SK-N-SH (cell line): ENCODE data around the gene TCIRG1. TPM values are rescaled to one million over a fixed set of nuclear protein-coding genes. Genes with fewer than 3 reads are reported as not detected.
A peak's percentile ranks its signal among the peaks of the same experiment; 100 is the strongest.

Experiments used
- CTCF ChIA-PET: fragments of 300-600, 350-600 bp; formaldehyde crosslinking; extraction: SDS; loops from one replicate; lab custom pipeline; 2021; lab: Yijun Ruan, JAX
- POLR2A ChIA-PET: fragments of 350-600 bp; sonication (Branson Sonifier 250); formaldehyde crosslinking; extraction: SDS; loops from one replicate; lab custom pipeline; 2020; ENCODE audit warnings: antibody characterized with exemption, inconsistent platforms; lab: Yijun Ruan, JAX
- DNase-seq: peaks from one replicate; pipeline ENCODE4 v3.0.0; 2012
- H2AFZ ChIP-seq: fragments of 200-600 bp; sonication (generic); 2 replicates; pipeline ENCODE4 v1.8.1; 2016; ENCODE audit warnings: antibody characterized with exemption, mild to moderate bottlenecking, low read depth
- H3F3A ChIP-seq: fragments of 200-600 bp; sonication (generic); replicated peaks from 2 replicates; pipeline ENCODE3; 2016; ENCODE audit warnings: antibody characterized with exemption, mild to moderate bottlenecking; ENCODE audit not compliant: insufficient read depth
- H3K27ac ChIP-seq, 2 experiments: fragments of 200-500 bp in 1 of 2; fragments of 200-600 bp in 1 of 2; sonication (Bioruptor generic) in 1 of 2; sonication (generic), shearing (Covaris generic) in 1 of 2; 2 replicates each; pipeline versions ENCODE4 v1.5.1 to v1.6.1; 2014 to 2016; ENCODE audit warnings: low read depth in 2 of 2, inconsistent platforms in 1 of 2, low read length in 1 of 2, mild to moderate bottlenecking in 1 of 2, mixed read lengths in 1 of 2
- H3K27me3 ChIP-seq: fragments of 200-600 bp; sonication (generic), shearing (Covaris generic); 2 replicates; pipeline ENCODE4 v1.6.1; 2016; ENCODE audit warnings: mixed run types; ENCODE audit not compliant: insufficient read depth
- H3K36me3 ChIP-seq, 2 experiments: fragments of 200-500 bp in 1 of 2; fragments of 200-600 bp in 1 of 2; sonication (Bioruptor generic) in 1 of 2; sonication (generic) in 1 of 2; replicated peaks in 1 of 2; 2 replicates each; pipeline versions ENCODE3 to v1.5.1; 2014 to 2016; ENCODE audit warnings: low read length in 1 of 2, mild to moderate bottlenecking in 1 of 2; ENCODE audit not compliant: insufficient read depth in 2 of 2, control insufficient read depth in 1 of 2
- H3K4me1 ChIP-seq, 2 experiments: fragments of 200-500 bp in 1 of 2; fragments of 200-600 bp in 1 of 2; sonication (Bioruptor generic) in 1 of 2; sonication (generic), shearing (Covaris generic) in 1 of 2; 2 replicates each; pipeline versions ENCODE4 v1.5.1 to v1.6.1; 2014 to 2016; ENCODE audit warnings: low read depth in 1 of 2, low read length in 1 of 2, mixed run types in 1 of 2; ENCODE audit not compliant: insufficient read depth in 2 of 2, control insufficient read depth in 1 of 2
- H3K4me2 ChIP-seq: fragments of 200-600 bp; sonication (generic), shearing (Covaris generic); 2 replicates; pipeline ENCODE4 v1.6.1; 2017; ENCODE audit warnings: mixed run types
- H3K4me3 ChIP-seq, 2 experiments: fragments of 200-500 bp in 1 of 2; fragments of 200-600 bp in 1 of 2; sonication (Bioruptor generic) in 1 of 2; sonication (generic), shearing (Covaris generic) in 1 of 2; 2 replicates each; pipeline versions ENCODE4 v1.5.1 to v1.8.1; 2014 to 2016; ENCODE audit warnings: low read depth in 2 of 2, inconsistent platforms in 1 of 2, low read length in 1 of 2, mild to moderate bottlenecking in 1 of 2, mixed read lengths in 1 of 2, moderate library complexity in 1 of 2
- H3K79me2 ChIP-seq: fragments of 200-600 bp; sonication (generic); 2 replicates; pipeline ENCODE4 v1.8.1; 2017; ENCODE audit warnings: mild to moderate bottlenecking; ENCODE audit not compliant: insufficient read depth
- H3K9ac ChIP-seq: fragments of 200-600 bp; sonication (generic); 2 replicates; pipeline ENCODE4 v1.6.1; 2017; ENCODE audit warnings: mixed run types
- H3K9me2 ChIP-seq: fragments of 200-600 bp; sonication (generic); 2 replicates; pipeline ENCODE4 v1.6.1; 2017; ENCODE audit warnings: mixed run types
- H3K9me3 ChIP-seq: fragments of 200-600 bp; sonication (generic); 2 replicates; pipeline ENCODE4 v1.6.1; 2017; ENCODE audit warnings: mixed run types, mild to moderate bottlenecking, moderate library complexity
- H4K20me1 ChIP-seq: fragments of 200-600 bp; sonication (generic); 2 replicates; pipeline ENCODE4 v1.6.1; 2017; ENCODE audit warnings: mild to moderate bottlenecking, mixed run types; ENCODE audit not compliant: insufficient read depth
- CHD2 ChIP-seq: fragments of 150-350 bp; IDR thresholded peaks from 2 replicates; pipeline ENCODE4 v1.6.1; 2018; ENCODE audit warnings: low read length; ENCODE audit not compliant: partially characterized antibody
- EZH2phosphoT487 ChIP-seq: fragments of 200-600 bp; sonication (generic); IDR thresholded peaks from 2 replicates; pipeline ENCODE4 v1.6.1; 2017; ENCODE audit warnings: low read depth, mixed run types, mild to moderate bottlenecking, antibody characterized with exemption, moderate library complexity, borderline replicate concordance
- FOSL2 ChIP-seq: IDR thresholded peaks from 2 replicates; pipeline ENCODE4 v1.4.0; 2012; ENCODE audit warnings: low read depth, mild to moderate bottlenecking, moderate library complexity, borderline replicate concordance
- FOXM1 ChIP-seq: IDR thresholded peaks from 2 replicates; pipeline ENCODE4 v1.4.0; 2012; ENCODE audit warnings: low read depth, mild to moderate bottlenecking
- GABPA ChIP-seq: IDR thresholded peaks from 2 replicates; pipeline ENCODE4 v1.4.0; 2012; ENCODE audit warnings: low read depth, mild to moderate bottlenecking
- GATA2 ChIP-seq: sonication (generic); formaldehyde crosslinking; IDR thresholded peaks from 2 replicates; pipeline ENCODE4 v1.5.0; 2020; ENCODE audit warnings: mild to moderate bottlenecking, missing genetic modification reagents
- MEF2A ChIP-seq: IDR thresholded peaks from 2 replicates; pipeline ENCODE4 v1.4.0; 2012; ENCODE audit warnings: low read depth, borderline replicate concordance
- MXI1 ChIP-seq: IDR thresholded peaks from 2 replicates; pipeline ENCODE4 v1.6.1; 2012; ENCODE audit warnings: mild to moderate bottlenecking, low read depth, low read length, improper control_type of control experiment
- NFIC ChIP-seq: IDR thresholded peaks from 2 replicates; pipeline ENCODE4 v1.4.0; 2012; ENCODE audit warnings: borderline replicate concordance
- NRF1 ChIP-seq: IDR thresholded peaks from 2 replicates; pipeline ENCODE4 v1.6.1; 2012; ENCODE audit warnings: low read depth, mild to moderate bottlenecking, low read length
- POLR2AphosphoS5 ChIP-seq: IDR thresholded peaks from 2 replicates; pipeline ENCODE4 v1.6.1; 2012; ENCODE audit warnings: low read depth, low read length
- RAD21 ChIP-seq: IDR thresholded peaks from 2 replicates; pipeline ENCODE4 v1.6.1; 2012; ENCODE audit warnings: mild to moderate bottlenecking, low read length
- RFX5 ChIP-seq: IDR thresholded peaks from 2 replicates; pipeline ENCODE4 v1.6.1; 2012; ENCODE audit warnings: mild to moderate bottlenecking, improper control_type of control experiment, low read length
- TAF1 ChIP-seq: IDR thresholded peaks from 2 replicates; pipeline ENCODE4 v1.6.1; 2012; ENCODE audit warnings: low read depth, mild to moderate bottlenecking, low read length, moderate library complexity, borderline replicate concordance
- TCF12 ChIP-seq: IDR thresholded peaks from 2 replicates; pipeline ENCODE4 v1.4.0; 2012
- YY1 ChIP-seq: IDR thresholded peaks from 2 replicates; pipeline ENCODE4 v1.4.0; 2012; ENCODE audit warnings: low read depth, mild to moderate bottlenecking
- WGBS: methylation state at CpG from one replicate; pipeline ENCODE4 v1.1.6; 2017; ENCODE audit warnings: low lambda C conversion rate; 5-methylcytosine and 5-hydroxymethylcytosine counted together
- polyA plus RNA-seq, 3 experiments: library from polyadenylated mRNA; depleted of rRNA; stranded (reverse); fragments of >200 nt; gene quantifications; 2 replicates each; pipeline ENCODE4 v1.2.3, GENCODE V29; 2012
- TF ChIP-seq, protein P1 (sequence below): fragments of 150-350 bp; IDR thresholded peaks from 2 replicates; pipeline ENCODE4 v1.6.1; 2016; ENCODE audit warnings: mild to moderate bottlenecking, low read depth, low read length
- TF ChIP-seq, protein P2 (sequence below): IDR thresholded peaks from 2 replicates; pipeline ENCODE4 v1.4.0; 2012; ENCODE audit warnings: low read depth, borderline replicate concordance
- TF ChIP-seq, protein P3 (sequence below): IDR thresholded peaks from 2 replicates; pipeline ENCODE4 v1.6.1; 2012; ENCODE audit warnings: mild to moderate bottlenecking, low read depth, low read length, moderate library complexity
- TF ChIP-seq, protein P4 (sequence below): fragments of 200-600 bp; sonication (generic); IDR thresholded peaks from 2 replicates; pipeline ENCODE4 v1.6.1; 2017; ENCODE audit warnings: antibody characterized with exemption, mild to moderate bottlenecking, moderate library complexity
- TF ChIP-seq, protein P5 (sequence below): IDR thresholded peaks from 2 replicates; pipeline ENCODE4 v1.4.0; 2012; ENCODE audit warnings: low read depth, borderline replicate concordance
- TF ChIP-seq, protein P6 (sequence below): IDR thresholded peaks from 2 replicates; pipeline ENCODE4; 2012

The TCIRG1 gene
- polyA plus RNA-seq, 1 of the 3 experiments (the other 2 are of a cell fraction) = 0.58 TPM

DNA sequence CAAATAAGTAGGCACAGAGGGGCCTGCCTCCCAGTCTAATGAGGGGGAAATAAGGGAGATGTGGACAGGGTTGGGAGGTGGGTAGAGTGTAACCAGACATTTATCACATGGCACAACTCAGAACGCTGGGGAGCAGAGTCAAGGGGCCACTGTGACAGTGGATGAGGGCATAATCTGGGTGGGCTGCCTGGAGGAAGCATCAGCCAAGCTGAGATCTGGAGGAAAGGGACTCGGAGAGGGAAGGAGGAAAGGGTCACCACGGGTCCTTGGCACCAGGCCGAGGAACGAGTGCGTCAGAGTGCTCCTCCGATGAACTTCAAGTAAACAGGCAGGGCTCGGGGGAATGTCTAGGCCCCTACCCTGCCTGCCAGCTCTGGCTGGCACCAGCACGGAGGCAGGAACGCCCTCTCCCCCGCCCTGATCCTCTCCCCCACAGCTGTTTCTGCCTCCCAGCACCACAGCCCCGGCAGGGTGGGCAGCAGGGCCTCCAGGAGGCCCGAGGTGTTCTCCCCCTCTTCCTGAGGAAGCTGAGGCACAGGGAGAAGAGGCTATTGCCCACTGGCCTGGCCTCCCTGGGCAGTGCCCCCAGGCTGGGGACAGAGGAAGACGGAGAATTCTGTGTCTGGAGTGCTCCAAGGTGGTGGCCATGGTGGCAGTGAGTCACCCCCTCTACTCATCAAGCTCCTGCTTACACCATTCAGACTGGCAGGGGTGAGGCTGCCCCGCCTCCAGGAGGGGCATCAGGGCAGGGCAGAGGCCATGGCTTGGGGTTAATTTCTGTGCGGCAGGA lies 24.5 kb upstream of the TCIRG1 start:
- WGBS = 32% methylated on average over 13 of the region's 16 CpGs
- Histone ChIP-seq H3K9ac (peak overlapping the region; percentile 76), H3K9me3 (no peaks in the 10 kb centered on the region), H3K9me2 (no peaks in the 10 kb centered on the region), H3K36me3 (no peaks in the 10 kb centered on the region), H3K4me3 (no peak overlapping the region), H3K4me1 (peaks cover 39 to 44% of the 10 kb centered on the region in 2 experiments; a peak in 3 of 4 replicates), H3K27ac (peak overlapping the region; percentile 80 to 96; a peak in 3 of 4 replicates), H3K27me3 (no peaks in the 10 kb centered on the region), H3K4me2 (peak overlapping the region; percentile 64), H3F3A (peaks cover 15% of the 10 kb centered on the region), H4K20me1 (no peaks in the 10 kb centered on the region), H2AFZ (no peak overlapping the region), H3K79me2 (peaks cover 18% of the 10 kb centered on the region)
- ChIA-PET POLR2A (no interaction called here), CTCF (interaction anchor here (0.9 to 1.4 kb wide), 4 partner anchors 82 to 197 kb away, joined by 3 read pairs; no protein-coding TSS in a partner anchor)
- DNase-seq = no peak
- TF ChIP-seq CHD2 (no peak), RAD21 (no peak), FOXM1 (no peak), MEF2A (no peak), GABPA (no peak), TCF12 (0 out of 2 replicates have a peak, but pooled peaks have one; percentile 14), NRF1 (no peak), EZH2phosphoT487 (no peak), MXI1 (no peak), GATA2 (CRISPR knock-in tag) (no peak), NFIC (peak; percentile 31; the same call in 1 of the 2 replicates), FOSL2 (peak; percentile 43; the same call in 1 of the 2 replicates), YY1 (no peak), TAF1 (no peak), RFX5 (no peak), POLR2AphosphoS5 (no peak)
- TF ChIP-seq, protein P1, sequence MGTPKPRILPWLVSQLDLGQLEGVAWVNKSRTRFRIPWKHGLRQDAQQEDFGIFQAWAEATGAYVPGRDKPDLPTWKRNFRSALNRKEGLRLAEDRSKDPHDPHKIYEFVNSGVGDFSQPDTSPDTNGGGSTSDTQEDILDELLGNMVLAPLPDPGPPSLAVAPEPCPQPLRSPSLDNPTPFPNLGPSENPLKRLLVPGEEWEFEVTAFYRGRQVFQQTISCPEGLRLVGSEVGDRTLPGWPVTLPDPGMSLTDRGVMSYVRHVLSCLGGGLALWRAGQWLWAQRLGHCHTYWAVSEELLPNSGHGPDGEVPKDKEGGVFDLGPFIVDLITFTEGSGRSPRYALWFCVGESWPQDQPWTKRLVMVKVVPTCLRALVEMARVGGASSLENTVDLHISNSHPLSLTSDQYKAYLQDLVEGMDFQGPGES = no peak
- TF ChIP-seq, protein P2, sequence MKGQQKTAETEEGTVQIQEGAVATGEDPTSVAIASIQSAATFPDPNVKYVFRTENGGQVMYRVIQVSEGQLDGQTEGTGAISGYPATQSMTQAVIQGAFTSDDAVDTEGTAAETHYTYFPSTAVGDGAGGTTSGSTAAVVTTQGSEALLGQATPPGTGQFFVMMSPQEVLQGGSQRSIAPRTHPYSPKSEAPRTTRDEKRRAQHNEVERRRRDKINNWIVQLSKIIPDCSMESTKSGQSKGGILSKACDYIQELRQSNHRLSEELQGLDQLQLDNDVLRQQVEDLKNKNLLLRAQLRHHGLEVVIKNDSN = no peak
- TF ChIP-seq, protein P3, sequence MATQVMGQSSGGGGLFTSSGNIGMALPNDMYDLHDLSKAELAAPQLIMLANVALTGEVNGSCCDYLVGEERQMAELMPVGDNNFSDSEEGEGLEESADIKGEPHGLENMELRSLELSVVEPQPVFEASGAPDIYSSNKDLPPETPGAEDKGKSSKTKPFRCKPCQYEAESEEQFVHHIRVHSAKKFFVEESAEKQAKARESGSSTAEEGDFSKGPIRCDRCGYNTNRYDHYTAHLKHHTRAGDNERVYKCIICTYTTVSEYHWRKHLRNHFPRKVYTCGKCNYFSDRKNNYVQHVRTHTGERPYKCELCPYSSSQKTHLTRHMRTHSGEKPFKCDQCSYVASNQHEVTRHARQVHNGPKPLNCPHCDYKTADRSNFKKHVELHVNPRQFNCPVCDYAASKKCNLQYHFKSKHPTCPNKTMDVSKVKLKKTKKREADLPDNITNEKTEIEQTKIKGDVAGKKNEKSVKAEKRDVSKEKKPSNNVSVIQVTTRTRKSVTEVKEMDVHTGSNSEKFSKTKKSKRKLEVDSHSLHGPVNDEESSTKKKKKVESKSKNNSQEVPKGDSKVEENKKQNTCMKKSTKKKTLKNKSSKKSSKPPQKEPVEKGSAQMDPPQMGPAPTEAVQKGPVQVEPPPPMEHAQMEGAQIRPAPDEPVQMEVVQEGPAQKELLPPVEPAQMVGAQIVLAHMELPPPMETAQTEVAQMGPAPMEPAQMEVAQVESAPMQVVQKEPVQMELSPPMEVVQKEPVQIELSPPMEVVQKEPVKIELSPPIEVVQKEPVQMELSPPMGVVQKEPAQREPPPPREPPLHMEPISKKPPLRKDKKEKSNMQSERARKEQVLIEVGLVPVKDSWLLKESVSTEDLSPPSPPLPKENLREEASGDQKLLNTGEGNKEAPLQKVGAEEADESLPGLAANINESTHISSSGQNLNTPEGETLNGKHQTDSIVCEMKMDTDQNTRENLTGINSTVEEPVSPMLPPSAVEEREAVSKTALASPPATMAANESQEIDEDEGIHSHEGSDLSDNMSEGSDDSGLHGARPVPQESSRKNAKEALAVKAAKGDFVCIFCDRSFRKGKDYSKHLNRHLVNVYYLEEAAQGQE = no peak
- TF ChIP-seq, protein P4, sequence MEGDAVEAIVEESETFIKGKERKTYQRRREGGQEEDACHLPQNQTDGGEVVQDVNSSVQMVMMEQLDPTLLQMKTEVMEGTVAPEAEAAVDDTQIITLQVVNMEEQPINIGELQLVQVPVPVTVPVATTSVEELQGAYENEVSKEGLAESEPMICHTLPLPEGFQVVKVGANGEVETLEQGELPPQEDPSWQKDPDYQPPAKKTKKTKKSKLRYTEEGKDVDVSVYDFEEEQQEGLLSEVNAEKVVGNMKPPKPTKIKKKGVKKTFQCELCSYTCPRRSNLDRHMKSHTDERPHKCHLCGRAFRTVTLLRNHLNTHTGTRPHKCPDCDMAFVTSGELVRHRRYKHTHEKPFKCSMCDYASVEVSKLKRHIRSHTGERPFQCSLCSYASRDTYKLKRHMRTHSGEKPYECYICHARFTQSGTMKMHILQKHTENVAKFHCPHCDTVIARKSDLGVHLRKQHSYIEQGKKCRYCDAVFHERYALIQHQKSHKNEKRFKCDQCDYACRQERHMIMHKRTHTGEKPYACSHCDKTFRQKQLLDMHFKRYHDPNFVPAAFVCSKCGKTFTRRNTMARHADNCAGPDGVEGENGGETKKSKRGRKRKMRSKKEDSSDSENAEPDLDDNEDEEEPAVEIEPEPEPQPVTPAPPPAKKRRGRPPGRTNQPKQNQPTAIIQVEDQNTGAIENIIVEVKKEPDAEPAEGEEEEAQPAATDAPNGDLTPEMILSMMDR = no peak
- TF ChIP-seq, protein P5, sequence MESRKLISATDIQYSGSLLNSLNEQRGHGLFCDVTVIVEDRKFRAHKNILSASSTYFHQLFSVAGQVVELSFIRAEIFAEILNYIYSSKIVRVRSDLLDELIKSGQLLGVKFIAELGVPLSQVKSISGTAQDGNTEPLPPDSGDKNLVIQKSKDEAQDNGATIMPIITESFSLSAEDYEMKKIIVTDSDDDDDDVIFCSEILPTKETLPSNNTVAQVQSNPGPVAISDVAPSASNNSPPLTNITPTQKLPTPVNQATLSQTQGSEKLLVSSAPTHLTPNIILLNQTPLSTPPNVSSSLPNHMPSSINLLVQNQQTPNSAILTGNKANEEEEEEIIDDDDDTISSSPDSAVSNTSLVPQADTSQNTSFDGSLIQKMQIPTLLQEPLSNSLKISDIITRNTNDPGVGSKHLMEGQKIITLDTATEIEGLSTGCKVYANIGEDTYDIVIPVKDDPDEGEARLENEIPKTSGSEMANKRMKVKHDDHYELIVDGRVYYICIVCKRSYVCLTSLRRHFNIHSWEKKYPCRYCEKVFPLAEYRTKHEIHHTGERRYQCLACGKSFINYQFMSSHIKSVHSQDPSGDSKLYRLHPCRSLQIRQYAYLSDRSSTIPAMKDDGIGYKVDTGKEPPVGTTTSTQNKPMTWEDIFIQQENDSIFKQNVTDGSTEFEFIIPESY = no peak
- TF ChIP-seq, protein P6, sequence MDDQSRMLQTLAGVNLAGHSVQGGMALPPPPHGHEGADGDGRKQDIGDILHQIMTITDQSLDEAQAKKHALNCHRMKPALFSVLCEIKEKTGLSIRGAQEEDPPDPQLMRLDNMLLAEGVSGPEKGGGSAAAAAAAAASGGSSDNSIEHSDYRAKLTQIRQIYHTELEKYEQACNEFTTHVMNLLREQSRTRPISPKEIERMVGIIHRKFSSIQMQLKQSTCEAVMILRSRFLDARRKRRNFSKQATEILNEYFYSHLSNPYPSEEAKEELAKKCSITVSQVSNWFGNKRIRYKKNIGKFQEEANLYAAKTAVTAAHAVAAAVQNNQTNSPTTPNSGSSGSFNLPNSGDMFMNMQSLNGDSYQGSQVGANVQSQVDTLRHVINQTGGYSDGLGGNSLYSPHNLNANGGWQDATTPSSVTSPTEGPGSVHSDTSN = peak; percentile 16; the same call in 1 of the 2 replicates
